Left forelimb (tissue), 1 donor: Measurements from ENCODE around the gene C11orf21.

Experiments used
- DNase-seq: peaks from one replicate; pipeline ENCODE4 v3.0.0-alpha.2; 2018; ENCODE audit warnings: low spot score

C11orf21 gene

GRCh38 chr11:2320568-2321310 is 19.0 kb upstream of the C11orf21 start:
- DNase-seq = peak; percentile 60

DNA sequence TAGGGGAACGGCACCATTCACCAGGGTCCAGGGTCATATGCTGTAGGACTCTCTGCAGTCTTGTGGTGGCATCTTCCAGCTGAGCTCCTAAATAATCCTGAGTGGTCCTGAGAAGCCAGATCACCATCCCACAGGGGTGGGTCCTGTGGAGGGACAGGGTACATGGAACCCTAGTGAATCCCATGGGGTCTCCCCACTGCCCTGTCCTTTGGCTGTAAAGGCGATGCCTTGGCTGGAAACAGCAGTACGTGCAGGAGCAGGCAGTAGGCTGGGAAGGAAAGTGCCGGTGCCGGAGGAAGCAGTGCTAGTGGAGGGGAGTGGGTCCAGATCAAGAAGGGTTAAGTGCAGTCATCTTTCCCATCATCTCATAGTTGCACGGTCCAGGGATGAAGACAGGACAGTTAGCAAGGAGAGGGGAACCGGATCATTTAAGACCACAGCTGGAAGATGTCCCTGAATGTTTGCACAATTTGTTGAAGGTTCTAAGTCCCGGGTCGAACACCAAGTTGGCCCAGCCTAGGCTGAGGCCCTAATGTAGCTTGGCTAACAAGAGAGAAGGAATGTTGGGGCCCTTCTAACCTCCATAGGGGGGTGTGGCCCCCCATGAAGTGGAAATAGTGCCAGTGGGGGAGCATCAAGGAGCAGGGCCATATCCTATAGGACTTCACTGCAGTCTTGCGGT is 18.2 kb upstream of the C11orf21 start:
- peak; percentile 11 for DNase-seq

DNA sequence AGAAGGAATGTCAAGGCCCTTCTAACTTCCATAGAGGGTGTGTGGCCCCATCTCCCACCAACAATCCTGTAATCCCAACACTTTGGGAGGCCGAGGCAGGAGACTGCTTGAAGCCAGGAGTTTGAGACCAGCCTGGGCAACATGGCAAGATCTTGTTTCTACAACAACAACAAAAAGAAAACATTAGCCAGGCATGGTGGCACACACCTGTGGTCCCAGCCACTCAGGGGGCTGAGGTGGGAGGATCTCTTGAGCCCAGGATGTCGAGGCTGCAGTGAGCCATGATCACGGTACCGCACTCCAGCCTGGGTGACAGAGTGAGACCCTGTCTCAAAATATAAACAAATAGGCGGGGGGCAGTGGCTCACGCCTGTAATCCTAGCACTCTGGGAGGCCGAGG is 17.0 kb upstream of the C11orf21 start:
- DNase-seq = no peak

DNA sequence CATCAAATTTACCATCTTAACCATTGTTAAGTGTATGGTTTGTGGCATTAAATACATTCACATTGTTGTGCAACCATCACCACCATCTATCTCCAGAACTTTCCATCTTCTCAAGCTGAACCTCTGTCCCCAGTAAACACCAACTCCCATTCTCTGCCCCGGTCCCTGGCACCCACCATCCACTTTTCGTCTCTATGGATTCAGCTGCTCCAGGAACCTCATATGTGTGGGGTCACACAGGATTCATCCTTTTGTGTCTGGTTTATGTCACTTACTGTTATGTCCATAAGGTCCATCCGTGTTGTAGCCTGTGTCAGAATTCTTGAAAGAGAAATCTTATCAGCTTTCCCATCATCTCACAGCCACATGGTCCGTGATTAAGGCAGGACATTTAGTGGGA is 16.4 kb upstream of the C11orf21 start:
- DNase-seq = peak; percentile 17

DNA sequence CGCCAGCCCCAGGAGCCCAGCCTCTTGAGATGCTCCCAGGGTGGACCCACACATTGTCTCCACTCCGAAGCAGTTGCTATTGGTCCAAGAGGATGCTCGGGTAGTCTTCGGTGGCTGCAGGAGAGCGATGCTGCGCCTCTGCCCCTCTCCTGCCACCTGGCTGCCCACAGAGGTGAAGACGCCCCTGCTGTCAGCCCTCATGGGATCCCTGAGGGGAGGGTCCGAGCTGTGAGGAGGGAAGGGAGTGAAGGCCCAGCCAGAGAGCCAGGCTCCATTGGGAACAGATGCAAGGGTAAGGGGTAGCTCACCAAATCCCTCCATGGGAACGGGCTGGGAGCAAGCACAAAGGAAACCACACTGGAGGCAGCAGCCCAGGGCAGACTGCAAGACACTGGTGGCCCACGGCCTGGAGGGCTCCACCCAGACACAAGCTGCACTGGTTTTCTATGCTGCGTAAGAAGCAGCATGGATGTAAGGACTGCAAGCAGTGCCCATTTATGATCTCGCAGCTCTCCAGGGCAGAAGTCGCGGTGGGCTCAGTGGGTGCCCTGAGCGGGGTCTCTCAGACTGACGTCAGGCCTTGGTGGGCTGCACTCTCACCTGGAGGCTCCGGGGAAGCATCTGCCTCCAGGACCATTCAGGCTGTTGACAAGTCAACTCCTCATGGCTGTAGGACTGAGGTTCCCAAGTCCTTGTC is 15.8 kb upstream of the C11orf21 start:
- no peak for DNase-seq

GRCh38 chr11:2316963-2317244 is 15.2 kb upstream of the C11orf21 start:
- DNase-seq = no peak

- no peak for DNase-seq
These were observed 14.6 kb upstream of the C11orf21 start for GRCh38 chr11:2316169-2316962.

- peak; percentile 68 for DNase-seq
These were observed 13.9 kb upstream of the C11orf21 start for GRCh38 chr11:2315395-2316168.

DNA sequence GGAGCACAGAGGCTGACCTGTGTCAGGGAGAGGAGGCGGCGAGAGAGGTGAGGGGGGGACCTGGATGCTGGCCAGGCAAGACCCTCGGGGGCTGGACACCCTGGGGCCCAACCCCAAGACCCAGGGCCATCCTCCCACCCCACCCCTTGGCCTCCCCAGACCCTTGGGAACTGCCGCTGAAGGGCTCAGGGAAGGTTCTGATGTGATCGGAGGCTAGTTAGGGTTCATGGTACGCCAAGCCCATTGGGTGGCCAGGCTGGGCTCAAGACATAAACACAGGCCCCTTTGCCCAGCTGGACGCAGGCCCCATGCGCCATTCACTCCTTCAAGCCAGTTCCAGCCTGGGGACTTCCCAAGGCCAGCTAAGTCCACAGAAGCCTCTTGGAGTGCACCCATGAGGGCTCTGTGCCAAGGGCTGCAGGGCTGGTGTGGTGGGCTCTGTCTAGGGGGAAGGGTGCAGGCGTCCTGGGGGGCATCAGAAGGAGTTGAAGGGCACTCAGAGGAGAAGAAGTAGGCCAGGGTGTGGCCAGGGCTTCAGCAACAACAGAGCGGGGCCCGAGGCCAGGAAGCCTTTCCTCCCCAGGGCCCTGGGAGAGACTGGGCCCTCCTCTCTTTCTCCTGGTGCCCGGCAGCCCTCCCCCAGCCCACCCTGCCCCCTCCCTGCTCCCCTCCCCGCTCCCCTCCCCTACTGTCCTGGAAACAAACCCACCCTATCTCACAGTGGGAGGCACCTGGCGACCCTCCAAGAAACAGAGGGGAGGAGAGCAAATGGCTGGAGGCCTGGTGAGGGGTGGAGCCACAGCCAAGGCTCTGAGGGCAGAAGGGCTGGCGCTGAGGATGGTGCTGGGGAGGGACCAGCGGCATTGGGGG is 13.0 kb upstream of the C11orf21 start:
- DNase-seq = peak; percentile 91

DNA sequence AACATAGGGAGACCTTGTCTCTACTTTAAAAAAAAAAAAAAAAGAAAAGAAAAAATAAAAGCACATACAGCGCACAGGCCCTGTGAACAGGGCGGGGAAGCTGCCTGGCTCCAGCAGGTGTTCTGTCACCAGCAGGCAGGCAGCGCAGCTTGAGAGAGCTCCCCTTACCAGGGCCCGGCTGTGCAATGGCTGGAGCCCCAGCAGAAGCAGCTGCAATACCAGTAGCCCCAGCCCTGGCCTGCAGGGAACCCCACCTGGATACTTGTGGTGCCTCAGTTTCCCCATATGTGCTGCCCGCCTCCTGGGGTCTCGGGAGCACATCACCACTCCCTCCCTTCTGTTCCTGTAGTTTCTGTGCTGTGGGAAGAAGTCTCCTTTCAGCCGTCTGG is 12.4 kb upstream of the C11orf21 start:
- DNase-seq = peak; percentile 52

DNA sequence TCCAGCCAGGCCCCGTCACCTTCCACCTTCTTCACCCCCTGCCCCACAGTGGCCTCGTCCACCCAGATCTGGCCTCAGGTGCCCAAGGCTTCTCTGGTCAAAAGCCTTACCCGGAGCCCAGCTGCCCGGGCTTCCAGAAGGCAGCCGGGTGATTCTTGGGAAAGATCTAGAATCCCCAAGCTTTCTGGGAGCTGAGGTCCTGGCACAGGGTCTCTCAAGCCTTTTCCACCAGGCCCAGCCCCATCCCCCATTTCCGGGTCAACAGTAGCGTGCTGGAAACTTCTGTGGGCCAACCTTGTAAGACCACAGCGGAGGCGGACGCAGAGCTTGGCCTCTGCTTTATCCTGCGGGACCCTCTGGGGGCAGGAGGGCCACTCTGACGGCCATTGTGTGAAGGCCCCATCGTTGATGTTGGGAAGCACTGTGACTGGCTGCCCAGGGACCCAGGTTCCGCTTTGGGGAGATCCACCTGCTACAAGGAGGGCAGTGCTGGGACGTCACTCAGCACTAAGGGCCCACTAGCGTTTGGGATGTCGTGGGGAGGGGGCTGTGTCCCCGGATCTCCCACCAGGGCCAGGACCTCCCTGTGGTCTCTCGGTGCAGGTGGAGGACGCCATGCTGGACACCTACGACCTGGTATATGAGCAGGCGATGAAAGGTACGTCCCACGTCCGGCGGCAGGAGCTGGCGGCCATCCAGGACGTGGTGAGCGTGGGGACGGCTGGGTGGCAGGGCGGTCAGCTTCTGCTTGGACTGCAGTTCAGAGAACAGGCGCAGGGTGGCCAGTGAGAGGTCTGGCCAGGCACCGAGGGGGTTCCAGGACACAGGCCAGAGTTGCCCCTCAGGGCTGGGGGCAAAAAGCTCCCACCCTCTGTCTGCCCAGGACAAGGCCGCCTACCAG is 11.6 kb upstream of the C11orf21 start:
- DNase-seq = peak; percentile 59

GRCh38 chr11:2312232-2313042 is 10.7 kb upstream of the C11orf21 start:
- DNase-seq = no peak

DNA sequence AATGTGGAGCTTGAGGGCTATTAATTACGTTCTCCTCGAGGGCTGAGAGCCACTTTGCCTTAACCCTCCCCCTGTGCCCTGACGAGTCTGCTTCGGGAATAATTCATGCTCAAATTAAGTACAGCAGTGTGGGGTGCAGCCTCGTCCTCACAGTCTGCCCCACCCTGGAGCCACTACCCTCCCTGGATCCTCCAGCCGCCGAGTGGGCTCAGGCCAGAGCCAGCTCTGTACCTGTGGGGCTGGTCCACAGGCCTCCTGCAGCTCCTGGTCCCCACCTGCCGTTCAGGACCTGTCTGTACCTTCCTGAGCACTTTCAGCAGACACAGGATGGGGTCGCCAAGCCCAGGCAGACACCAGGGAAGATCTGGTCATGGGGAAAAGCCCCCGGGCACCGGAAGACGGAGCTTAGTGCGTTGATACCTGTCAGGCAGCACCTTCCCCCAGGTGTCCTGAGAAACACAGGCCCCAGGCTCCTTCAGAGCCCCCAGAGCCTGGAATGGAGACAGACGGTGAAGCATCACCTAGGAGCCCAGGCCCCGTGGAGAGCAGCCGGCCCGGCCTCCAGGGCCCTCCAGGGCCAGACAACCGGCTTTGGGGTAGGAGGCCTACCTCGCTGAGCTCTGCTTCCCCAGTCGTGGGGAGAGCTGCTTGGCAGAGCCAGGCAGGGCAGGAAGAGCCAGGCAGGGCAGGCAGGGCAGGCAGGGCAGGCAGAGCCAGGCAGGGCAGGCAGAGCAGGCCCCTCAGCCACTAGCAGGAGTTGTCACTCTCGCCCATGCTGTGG is 9.8 kb upstream of the C11orf21 start:
- no peak for DNase-seq

GRCh38 chr11:2310786-2311352 is 9.2 kb upstream of the C11orf21 start:
- no peak for DNase-seq

GRCh38 chr11:2310073-2310785 is 8.5 kb upstream of the C11orf21 start:
- DNase-seq = no peak

DNA sequence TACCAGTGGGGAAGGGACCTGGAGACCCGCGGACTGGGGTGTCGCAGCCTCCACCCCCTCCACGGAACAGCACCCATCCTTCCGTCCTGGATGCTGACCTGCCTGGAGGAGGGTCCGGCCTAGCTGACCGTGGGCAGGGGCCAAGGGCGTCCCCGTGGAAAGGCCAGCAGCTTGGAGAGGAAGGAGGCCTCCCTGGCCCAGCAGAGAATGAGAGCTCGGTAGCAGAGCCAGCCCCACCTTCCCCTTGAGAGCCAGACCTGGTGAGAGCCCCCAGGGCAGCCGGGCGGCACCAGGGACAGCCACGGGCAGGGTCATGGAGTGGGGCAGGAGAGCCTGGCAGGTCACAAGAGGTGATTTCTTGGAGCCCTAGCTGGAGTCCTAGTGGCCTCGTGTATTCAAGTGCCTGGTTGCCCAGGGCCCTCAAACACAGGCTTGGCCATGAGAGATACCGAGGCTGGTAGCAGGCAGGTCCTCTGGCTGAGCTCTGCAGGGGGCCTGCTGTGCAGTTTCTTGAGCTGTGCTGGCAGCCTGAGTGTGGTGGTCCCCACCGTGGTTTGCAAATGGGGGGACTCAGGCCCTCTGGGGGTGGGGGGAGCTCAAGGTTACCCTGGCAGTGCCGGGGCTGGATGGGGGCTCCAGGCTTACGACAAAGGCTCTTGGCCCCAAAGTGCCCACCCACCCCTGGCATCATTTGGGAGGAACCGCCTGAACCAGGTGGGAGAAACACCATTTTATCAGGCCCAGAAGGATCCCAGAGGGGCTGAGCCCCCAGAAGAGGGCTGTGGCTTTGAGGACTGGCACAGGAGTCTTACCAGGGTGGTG is 7.7 kb upstream of the C11orf21 start:
- no peak for DNase-seq
